NB4 (cell line): ENCODE data around the gene KIF17.
A peak's percentile ranks its signal among the peaks of the same experiment; 100 is the strongest.

ENCODE experiments used
- DNase-seq: peaks from one replicate; pipeline ENCODE4 v3.0.0; 2010; ENCODE audit warnings: low read depth
- H3K4me3 ChIP-seq: one replicate; pipeline ENCODE4 v1.5.1; 2011; ENCODE audit warnings: mild to moderate bottlenecking, low read depth, low read length, moderate library complexity
- MYC ChIP-seq: IDR thresholded peaks from 2 replicates; pipeline ENCODE4 v1.6.1; 2011; ENCODE audit warnings: low read depth, low read length
- POLR2A ChIP-seq: IDR thresholded peaks from 2 replicates; pipeline ENCODE4 v1.6.1; 2011; ENCODE audit warnings: mild to moderate bottlenecking; ENCODE audit not compliant: insufficient read length; ENCODE audit errors: extremely low read depth
- TF ChIP-seq, protein P1 (sequence below): IDR thresholded peaks from 2 replicates; pipeline ENCODE4 v1.6.1; 2011; ENCODE audit warnings: low read depth, low read length
- TF ChIP-seq, protein P2 (sequence below): IDR thresholded peaks from one replicate; pipeline ENCODE4 v1.5.1; 2012; ENCODE audit warnings: low read depth, low read length

KIF17 gene

DNA sequence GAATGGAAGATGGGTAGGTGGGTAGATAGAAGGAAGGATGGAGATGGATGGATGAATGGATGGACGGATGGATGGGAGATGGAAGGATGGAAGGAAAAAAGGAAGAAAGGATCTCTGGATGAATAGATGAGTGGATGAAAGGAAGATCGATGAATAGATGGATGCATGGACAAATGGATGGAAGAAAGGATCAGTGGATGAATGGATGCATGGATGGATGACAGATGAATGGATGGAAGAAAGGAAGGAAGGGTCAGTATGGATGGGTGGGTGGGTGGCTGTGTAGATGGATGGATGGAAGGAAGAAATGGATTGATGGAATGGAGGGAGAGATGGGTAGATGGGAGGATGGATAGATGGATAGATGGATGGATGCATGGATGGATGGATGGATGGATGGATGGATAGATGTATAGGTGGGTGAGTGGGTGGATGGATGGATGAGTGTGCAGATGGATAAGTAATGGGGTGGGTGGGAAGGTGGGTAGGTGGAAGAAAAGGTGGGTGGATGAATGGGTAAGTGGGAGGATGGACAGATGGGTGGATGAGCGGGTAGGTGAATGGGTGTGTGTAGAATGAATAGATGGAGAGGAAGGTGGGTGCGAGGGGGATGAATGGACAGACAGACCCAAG lies 14.6 kb downstream of the KIF17 start:
- no peak for DNase-seq
- TF ChIP-seq, protein P1, sequence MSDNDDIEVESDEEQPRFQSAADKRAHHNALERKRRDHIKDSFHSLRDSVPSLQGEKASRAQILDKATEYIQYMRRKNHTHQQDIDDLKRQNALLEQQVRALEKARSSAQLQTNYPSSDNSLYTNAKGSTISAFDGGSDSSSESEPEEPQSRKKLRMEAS = no peak
- TF ChIP-seq MYC (no peak), POLR2A (no peak)
- TF ChIP-seq, protein P2, sequence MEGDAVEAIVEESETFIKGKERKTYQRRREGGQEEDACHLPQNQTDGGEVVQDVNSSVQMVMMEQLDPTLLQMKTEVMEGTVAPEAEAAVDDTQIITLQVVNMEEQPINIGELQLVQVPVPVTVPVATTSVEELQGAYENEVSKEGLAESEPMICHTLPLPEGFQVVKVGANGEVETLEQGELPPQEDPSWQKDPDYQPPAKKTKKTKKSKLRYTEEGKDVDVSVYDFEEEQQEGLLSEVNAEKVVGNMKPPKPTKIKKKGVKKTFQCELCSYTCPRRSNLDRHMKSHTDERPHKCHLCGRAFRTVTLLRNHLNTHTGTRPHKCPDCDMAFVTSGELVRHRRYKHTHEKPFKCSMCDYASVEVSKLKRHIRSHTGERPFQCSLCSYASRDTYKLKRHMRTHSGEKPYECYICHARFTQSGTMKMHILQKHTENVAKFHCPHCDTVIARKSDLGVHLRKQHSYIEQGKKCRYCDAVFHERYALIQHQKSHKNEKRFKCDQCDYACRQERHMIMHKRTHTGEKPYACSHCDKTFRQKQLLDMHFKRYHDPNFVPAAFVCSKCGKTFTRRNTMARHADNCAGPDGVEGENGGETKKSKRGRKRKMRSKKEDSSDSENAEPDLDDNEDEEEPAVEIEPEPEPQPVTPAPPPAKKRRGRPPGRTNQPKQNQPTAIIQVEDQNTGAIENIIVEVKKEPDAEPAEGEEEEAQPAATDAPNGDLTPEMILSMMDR = no peak
- no peak overlapping the region for H3K4me3 ChIP-seq

DNA sequence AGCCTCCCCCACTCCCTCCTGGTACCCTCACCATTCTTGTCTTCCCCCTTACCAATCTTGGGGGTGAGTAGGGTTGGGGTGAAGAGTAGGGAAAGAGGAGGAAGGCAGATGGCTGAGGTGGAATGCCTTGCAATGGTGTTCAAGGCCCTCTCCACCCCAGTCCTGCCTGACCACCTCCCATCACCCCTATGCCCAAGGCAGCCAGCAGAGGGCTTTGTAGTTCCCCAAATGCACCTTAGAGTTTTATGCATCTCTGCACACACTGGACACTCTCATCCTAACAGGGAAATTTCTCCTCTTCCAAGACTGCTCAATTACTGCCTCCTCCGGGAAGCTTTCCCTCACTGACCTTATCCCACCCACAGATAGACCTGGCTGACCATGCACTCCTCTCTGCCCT lies 15.4 kb downstream of the KIF17 start:
- H3K4me3 ChIP-seq = no peak overlapping the region
- TF ChIP-seq POLR2A = no peak
- TF ChIP-seq, protein P2 = peak; percentile 59
- peak; percentile 43 for DNase-seq

DNA sequence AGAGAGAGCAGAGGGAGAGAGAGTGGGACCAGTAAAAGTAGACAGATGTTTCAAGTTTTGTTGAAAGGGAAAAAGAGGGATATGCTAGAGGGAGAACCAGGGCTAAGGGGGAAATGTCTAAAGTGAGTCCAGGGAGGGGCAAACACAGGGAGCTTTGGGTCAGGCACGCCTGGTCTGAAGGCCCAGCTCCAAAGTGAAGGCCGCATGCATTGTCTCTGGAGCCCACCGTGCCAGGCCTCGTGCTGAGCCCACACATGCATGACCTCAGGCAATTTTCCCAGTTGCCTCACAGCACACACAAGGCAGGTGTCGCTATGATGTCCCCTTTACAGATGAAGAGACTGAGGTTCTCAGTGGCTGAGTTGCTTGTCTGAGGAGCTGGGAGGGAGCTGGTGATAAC lies 16.0 kb downstream of the KIF17 start:
- H3K4me3 ChIP-seq = no peak overlapping the region
- no peak for DNase-seq
- TF ChIP-seq, protein P1 = no peak
- TF ChIP-seq MYC (no peak), POLR2A (no peak)
- TF ChIP-seq, protein P2 = no peak

DNA sequence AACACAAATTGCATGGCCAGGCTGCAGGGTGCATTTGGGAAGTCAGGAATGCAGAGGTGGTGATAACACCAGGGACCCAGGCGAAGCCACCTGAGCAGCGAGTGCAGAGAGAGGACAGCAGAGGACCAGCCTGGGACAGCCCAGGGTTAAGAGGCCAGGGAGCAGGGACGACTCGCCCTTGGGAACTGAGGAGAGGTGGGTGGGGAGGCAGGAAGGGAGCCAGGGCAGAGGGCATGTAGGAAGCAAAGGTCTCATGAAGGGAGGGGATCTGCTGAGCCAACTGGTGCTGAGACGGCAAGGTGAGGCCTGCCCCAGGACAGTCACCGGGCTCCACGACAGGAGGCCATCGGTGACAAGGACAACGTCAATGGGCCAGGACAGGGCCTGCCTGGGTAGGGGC lies 16.4 kb downstream of the KIF17 start:
- no peak for DNase-seq
- TF ChIP-seq, protein P2 = no peak
- no peak overlapping the region for H3K4me3 ChIP-seq

DNA sequence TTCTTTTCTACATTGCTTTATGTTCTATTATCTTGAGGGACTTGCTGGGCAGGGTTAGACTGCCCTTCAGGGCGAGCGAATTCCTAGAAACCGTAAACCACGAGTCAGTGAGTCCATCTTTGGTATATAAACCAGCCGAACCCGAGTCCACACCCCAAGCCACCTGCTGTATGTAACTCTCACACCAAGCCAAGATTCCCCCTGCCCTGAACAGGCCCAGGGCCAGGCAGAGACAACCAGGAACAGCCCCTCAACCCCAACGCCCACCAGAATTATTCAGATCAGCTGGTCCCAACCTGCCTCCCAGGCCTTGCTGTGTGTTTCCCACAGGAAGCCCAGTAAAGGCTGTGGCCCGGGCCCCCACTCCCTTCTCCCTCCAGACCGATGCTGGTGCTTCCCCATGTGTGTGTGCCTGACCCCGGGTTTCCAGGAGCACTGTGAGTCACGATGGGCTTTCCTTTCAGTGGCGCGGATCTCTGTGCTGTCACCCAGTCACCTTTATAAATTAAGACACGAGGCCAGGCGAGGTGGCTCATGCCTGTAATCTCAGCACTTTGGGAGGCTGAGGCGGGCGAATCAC lies 17.1 kb downstream of the KIF17 start:
- H3K4me3 ChIP-seq = no peak overlapping the region
- TF ChIP-seq MYC (no peak), POLR2A (no peak)
- TF ChIP-seq, protein P2 = no peak
- TF ChIP-seq, protein P1 = no peak
- no peak for DNase-seq

DNA sequence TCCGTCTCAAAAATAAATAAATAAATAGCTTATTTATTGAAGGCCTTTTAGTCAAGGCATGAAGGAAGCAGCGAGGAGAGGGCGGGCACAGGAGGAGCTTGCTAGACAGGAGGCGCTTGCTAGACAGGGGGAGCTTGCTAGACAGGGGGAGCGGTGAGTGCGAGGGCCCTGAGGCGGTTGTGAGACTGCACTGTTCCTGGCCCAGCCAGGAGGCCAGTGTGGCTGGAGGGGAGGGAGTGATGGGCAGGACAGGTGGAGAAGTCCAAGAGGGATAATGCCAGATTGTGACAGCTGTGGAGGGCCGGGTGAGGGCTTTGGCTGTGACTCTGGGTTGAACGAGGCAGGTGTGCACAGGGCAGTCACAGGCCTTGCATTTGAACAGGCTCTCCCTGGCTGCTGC lies 18.2 kb downstream of the KIF17 start:
- no peak for TF ChIP-seq POLR2A
- TF ChIP-seq, protein P2 = no peak
- TF ChIP-seq, protein P1 = no peak
- no peak for TF ChIP-seq MYC
- no peak for DNase-seq
- no peak overlapping the region for H3K4me3 ChIP-seq
